H9 (cell line): ENCODE results near the gene LPIN2. TPM values are rescaled to one million over a fixed set of nuclear protein-coding genes. Genes with fewer than 3 reads are reported as not detected.

Experiments used
- DNase-seq: peaks from one replicate; pipeline ENCODE4 v3.0.0-alpha.2; 2017
- H2AFZ ChIP-seq: one replicate; pipeline ENCODE4 v1.6.1; 2013; ENCODE audit warnings: mild to moderate bottlenecking, low read length, control low read depth, moderate library complexity
- H2AK5ac ChIP-seq: 2 replicates; pipeline ENCODE4 v1.6.1; 2013; ENCODE audit warnings: low read length, control low read depth, mixed read lengths; ENCODE audit not compliant: insufficient read length
- H2BK120ac ChIP-seq: one replicate; pipeline ENCODE4 v1.6.1; 2013; ENCODE audit warnings: low read depth, mild to moderate bottlenecking, low read length, control low read depth, inconsistent platforms; ENCODE audit not compliant: poor library complexity, severe bottlenecking
- H2BK12ac ChIP-seq: 2 replicates; pipeline ENCODE4 v1.6.1; 2013; ENCODE audit warnings: low read length, control low read depth, mixed read lengths, low read depth; ENCODE audit not compliant: insufficient read length
- H2BK15ac ChIP-seq: 2 replicates; pipeline ENCODE4 v1.6.1; 2013; ENCODE audit warnings: low read depth, low read length, control low read depth
- H2BK20ac ChIP-seq: one replicate; pipeline ENCODE4 v1.6.1; 2013; ENCODE audit warnings: low read depth, mild to moderate bottlenecking, low read length, control low read depth, inconsistent platforms; ENCODE audit not compliant: poor library complexity, severe bottlenecking
- H2BK5ac ChIP-seq: 2 replicates; pipeline ENCODE4 v1.6.1; 2013; ENCODE audit warnings: low read length, control low read depth, mixed read lengths; ENCODE audit not compliant: insufficient read length
- H3K14ac ChIP-seq: 2 replicates; pipeline ENCODE4 v1.6.1; 2013; ENCODE audit warnings: low read length, control low read depth; ENCODE audit not compliant: insufficient read depth
- H3K18ac ChIP-seq: 2 replicates; pipeline ENCODE4 v1.6.1; 2013; ENCODE audit warnings: low read depth, mild to moderate bottlenecking, mixed read lengths, low read length, control low read depth; ENCODE audit not compliant: insufficient read length
- H3K23ac ChIP-seq: 2 replicates; pipeline ENCODE4 v1.6.1; 2013; ENCODE audit warnings: low read length, control low read depth, mixed read lengths, low read depth; ENCODE audit not compliant: insufficient read length
- H3K23me2 ChIP-seq: 2 replicates; pipeline ENCODE4 v1.6.1; 2013; ENCODE audit warnings: low read depth, mild to moderate bottlenecking, mixed read lengths, low read length, control low read depth; ENCODE audit not compliant: insufficient read length, poor library complexity, severe bottlenecking
- H3K27ac ChIP-seq: 2 replicates; pipeline ENCODE4 v1.5.1; 2013; ENCODE audit warnings: low read length, control low read depth, mixed read lengths, low read depth; ENCODE audit not compliant: insufficient read length
- H3K27me3 ChIP-seq: 2 replicates; pipeline ENCODE4 v1.6.1; 2013; ENCODE audit warnings: low read length, control low read depth, inconsistent platforms; ENCODE audit not compliant: insufficient read depth
- H3K4ac ChIP-seq: 2 replicates; pipeline ENCODE4 v1.6.1; 2013; ENCODE audit warnings: low read depth, mild to moderate bottlenecking, control low read depth, inconsistent platforms, low read length, moderate library complexity
- H3K4me1 ChIP-seq: 2 replicates; pipeline ENCODE4 v1.6.1; 2013; ENCODE audit warnings: low read length, control low read depth, inconsistent platforms; ENCODE audit not compliant: insufficient read depth
- H3K4me2 ChIP-seq: 2 replicates; pipeline ENCODE4 v1.6.1; 2013; ENCODE audit warnings: low read length, control low read depth, mixed read lengths; ENCODE audit not compliant: insufficient read length, insufficient read depth
- H3K56ac ChIP-seq: 2 replicates; pipeline ENCODE4 v1.6.1; 2013; ENCODE audit warnings: low read depth, mild to moderate bottlenecking, mixed read lengths, low read length, control low read depth; ENCODE audit not compliant: insufficient read length
- H3K79me1 ChIP-seq: 2 replicates; pipeline ENCODE4 v1.6.1; 2013; ENCODE audit warnings: low read depth, mild to moderate bottlenecking, moderate library complexity, low read length, control low read depth, inconsistent platforms; ENCODE audit not compliant: insufficient read depth, poor library complexity, severe bottlenecking
- H3K79me2 ChIP-seq: 2 replicates; pipeline ENCODE4 v1.6.1; 2013; ENCODE audit warnings: low read length, control low read depth, inconsistent platforms; ENCODE audit not compliant: insufficient read depth
- H3K9ac ChIP-seq: 2 replicates; pipeline ENCODE4 v1.6.1; 2013; ENCODE audit warnings: low read length, control low read depth, mixed read lengths; ENCODE audit not compliant: insufficient read length; ENCODE audit errors: extremely low read depth
- H3K9me3 ChIP-seq: one replicate; pipeline ENCODE4 v1.6.1; 2013; ENCODE audit warnings: low read depth, low read length, inconsistent platforms; ENCODE audit not compliant: control insufficient read depth
- H3T11ph ChIP-seq: one replicate; pipeline ENCODE4 v1.6.1; 2013; ENCODE audit warnings: mild to moderate bottlenecking, low read length, control low read depth, inconsistent platforms
- H4K20me1 ChIP-seq: one replicate; pipeline ENCODE4 v1.6.1; 2013; ENCODE audit not compliant: control insufficient read depth, insufficient read length, insufficient read depth
- H4K5ac ChIP-seq: 2 replicates; pipeline ENCODE4 v1.6.1; 2013; ENCODE audit warnings: low read depth, mild to moderate bottlenecking, mixed read lengths, low read length, control low read depth; ENCODE audit not compliant: insufficient read length
- H4K8ac ChIP-seq: replicated peaks from 2 replicates; pipeline ENCODE4 v1.6.1; 2013; ENCODE audit warnings: low read length, control low read depth, mixed read lengths, low read depth; ENCODE audit not compliant: insufficient read length
- H4K91ac ChIP-seq: 2 replicates; pipeline ENCODE4 v1.6.1; 2013; ENCODE audit warnings: low read depth, mild to moderate bottlenecking, moderate library complexity, mixed read lengths, low read length, control low read depth; ENCODE audit not compliant: insufficient read length
- H3K27ac Mint-ChIP-seq, 3 experiments: 2 replicates in 2 of 3; 3 replicates in 1 of 3; pipeline ENCODE4 v1.8.0; 2020 to 2021; ENCODE audit warnings: mixed read lengths in 3 of 3, mild to moderate bottlenecking in 1 of 3, moderate library complexity in 1 of 3
- H3K27me3 Mint-ChIP-seq: 2 replicates; pipeline ENCODE4 v1.8.0; 2021; ENCODE audit warnings: low read depth, mild to moderate bottlenecking, moderate library complexity, mixed read lengths
- H3K36me3 Mint-ChIP-seq, 3 experiments: 2 replicates in 2 of 3; 3 replicates in 1 of 3; pipeline ENCODE4 v1.8.0; 2020 to 2021; ENCODE audit warnings: low read depth in 3 of 3, mixed read lengths in 3 of 3; ENCODE audit not compliant: insufficient read depth in 1 of 3
- H3K4me1 Mint-ChIP-seq, 2 experiments: 2 replicates each; pipeline ENCODE4 v1.8.0; 2020; ENCODE audit warnings: mixed read lengths in 2 of 2
- H3K4me3 Mint-ChIP-seq, 2 experiments: 2 replicates in 1 of 2; 3 replicates in 1 of 2; pipeline ENCODE4 v1.8.0; 2020 to 2021; ENCODE audit warnings: mild to moderate bottlenecking in 2 of 2, mixed read lengths in 2 of 2, moderate library complexity in 1 of 2
- H3K9me3 Mint-ChIP-seq, 2 experiments: 2 replicates in 1 of 2; 3 replicates in 1 of 2; pipeline ENCODE4 v1.8.0; 2020; ENCODE audit warnings: mild to moderate bottlenecking in 2 of 2, mixed read lengths in 2 of 2, moderate library complexity in 1 of 2
- CTCF ChIP-seq: fragments of 200-600 bp; sonication (generic); conservative IDR thresholded peaks from 3 replicates; pipeline ENCODE4 v1.8.0; 2021; ENCODE audit warnings: antibody characterized with exemption, mild to moderate bottlenecking
- WGBS: extraction: QIAGEN DNeasy Blood & Tissue Kit; methylation state at CpG from one replicate; pipeline ENCODE4 v1.1.7; 2013; ENCODE audit warnings: missing lambda C conversion rate, low lambda C conversion rate, mixed read lengths; ENCODE audit not compliant: insufficient read length; ENCODE audit errors: extremely low coverage; 5-methylcytosine and 5-hydroxymethylcytosine counted together
- total RNA-seq: library from RNA; stranded (reverse); gene quantifications from 2 replicates; pipeline ENCODE4 v1.2.1, GENCODE V29; 2021

Gene LPIN2
- total RNA-seq, 1 experiment from 2014 or later, result 9.2 TPM

- Histone ChIP-seq H3K23ac (no peak overlapping the region), H2BK120ac (no peak overlapping the region), H3K4me2 (no peak overlapping the region), H3K14ac (no peak overlapping the region), H3K9ac (no peak overlapping the region), H3K79me2 (no peaks in the 10 kb centered on the region), H3K4me1 (no peaks in the 10 kb centered on the region), H2BK15ac (no peak overlapping the region), H4K91ac (no peak overlapping the region), H2AFZ (no peak overlapping the region), H3K9me3 (no peaks in the 10 kb centered on the region), H3K18ac (no peak overlapping the region), H3K79me1 (no peaks in the 10 kb centered on the region), H2AK5ac (no peak overlapping the region), H3K27ac (no peak overlapping the region), H3K27me3 (no peaks in the 10 kb centered on the region), H2BK5ac (no peak overlapping the region), H4K8ac (no peak overlapping the region), H3T11ph (no peak overlapping the region), H3K4ac (no peak overlapping the region), H3K56ac (no peak overlapping the region), H2BK12ac (no peak overlapping the region), H3K23me2 (no peaks in the 10 kb centered on the region), H4K5ac (no peak overlapping the region), H4K20me1 (no peaks in the 10 kb centered on the region), H2BK20ac (no peak overlapping the region)
- WGBS, result no CpG with 5 or more reads among the region's 5 CpGs
- Mint-ChIP-seq H3K9me3 (no peaks in the 10 kb centered on the region), H3K4me1 (peaks cover 3 to 6% of the 10 kb centered on the region in 2 experiments; a peak in 2 of 4 replicates), H3K27me3 (no peaks in the 10 kb centered on the region; the same call in 1 of the 2 replicates), H3K27ac (peak overlapping the region in 1 of 3 experiments; percentile 61; a peak in 1 of 7 replicates), H3K4me3 (no peak overlapping the region), H3K36me3 (no peaks in the 10 kb centered on the region)
- TF ChIP-seq CTCF, result no peak
- no peak for DNase-seq
Measured at GRCh38 chr18:3036108-3036507, 23.2 kb upstream of the LPIN2 start.
